ENCODE results near the gene EXOG. TPM values are rescaled to one million over a fixed set of nuclear protein-coding genes. Genes with fewer than 3 reads are reported as not detected.

The EXOG gene
- total and polyA plus RNA-seq, 4 donors: 3.1 to 16.5 (median 11.1) TPM

DNA sequence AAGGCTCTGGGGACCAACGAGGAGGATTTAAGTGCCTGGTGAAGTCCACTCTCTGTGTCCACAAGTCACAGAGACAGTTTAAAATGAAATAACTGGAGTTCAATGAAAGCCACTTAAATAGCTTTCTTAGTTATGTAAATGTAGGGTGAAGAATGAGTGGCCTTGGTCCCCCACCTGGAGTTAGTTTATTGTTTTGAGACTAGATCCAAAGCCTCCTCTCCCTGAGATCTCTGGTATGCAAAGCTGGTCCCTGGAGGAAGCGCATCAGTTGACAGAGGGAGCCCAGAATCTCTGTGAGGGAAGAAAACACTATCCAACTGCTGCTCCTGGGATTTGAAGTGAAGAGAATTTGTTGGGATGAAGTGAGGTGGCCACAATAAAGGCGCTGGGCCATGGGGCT is 40.5 kb downstream of the EXOG start:
- Histone ChIP-seq H3K4me3 (no peak overlapping the region), H3K9me3 (ENCODE audit: control insufficient read depth in 4 of 4, insufficient read depth in 3 of 4, low read length in 3 of 4) (no peaks in the 10 kb centered on the region), H3K4me1 (ENCODE audit: control insufficient read depth in 5 of 5, insufficient read depth in 5 of 5, low read length in 5 of 5) (peaks cover 0 to 21% (median 5%) of the 10 kb centered on the region in 5 donors), H3K27ac (ENCODE audit: low read depth in 1 of 2, low read length in 1 of 2) (peak overlapping the region in 1 of 2 donors; percentile 78), H3K36me3 (ENCODE audit: control insufficient read depth in 4 of 4, insufficient read depth in 4 of 4, low read length in 4 of 4) (peaks cover 0 to 3% (median 0%) of the 10 kb centered on the region in 4 donors), H3K27me3 (ENCODE audit: control insufficient read depth in 3 of 3, insufficient read depth in 3 of 3, low read length in 2 of 3) (no peaks in the 10 kb centered on the region), H3K9ac (ENCODE audit: insufficient read depth in 1 of 2, low read length in 2 of 2) (no peak overlapping the region)
- 80 to 93% methylated on average over 3 of the region's 3 CpGs for WGBS, 2 donors
- TF ChIP-seq, protein P1, sequence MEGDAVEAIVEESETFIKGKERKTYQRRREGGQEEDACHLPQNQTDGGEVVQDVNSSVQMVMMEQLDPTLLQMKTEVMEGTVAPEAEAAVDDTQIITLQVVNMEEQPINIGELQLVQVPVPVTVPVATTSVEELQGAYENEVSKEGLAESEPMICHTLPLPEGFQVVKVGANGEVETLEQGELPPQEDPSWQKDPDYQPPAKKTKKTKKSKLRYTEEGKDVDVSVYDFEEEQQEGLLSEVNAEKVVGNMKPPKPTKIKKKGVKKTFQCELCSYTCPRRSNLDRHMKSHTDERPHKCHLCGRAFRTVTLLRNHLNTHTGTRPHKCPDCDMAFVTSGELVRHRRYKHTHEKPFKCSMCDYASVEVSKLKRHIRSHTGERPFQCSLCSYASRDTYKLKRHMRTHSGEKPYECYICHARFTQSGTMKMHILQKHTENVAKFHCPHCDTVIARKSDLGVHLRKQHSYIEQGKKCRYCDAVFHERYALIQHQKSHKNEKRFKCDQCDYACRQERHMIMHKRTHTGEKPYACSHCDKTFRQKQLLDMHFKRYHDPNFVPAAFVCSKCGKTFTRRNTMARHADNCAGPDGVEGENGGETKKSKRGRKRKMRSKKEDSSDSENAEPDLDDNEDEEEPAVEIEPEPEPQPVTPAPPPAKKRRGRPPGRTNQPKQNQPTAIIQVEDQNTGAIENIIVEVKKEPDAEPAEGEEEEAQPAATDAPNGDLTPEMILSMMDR (IDR thresholded peaks at IDR 0.05; ENCODE audit: control extremely low read depth, extremely low read depth): no peak
- no peak for DNase-seq
- ATAC-seq (ENCODE audit: insufficient read depth, low FRiP score): no peak

GRCh38 chr3:38538773-38539353 is 42.7 kb downstream of the EXOG start:
- Histone ChIP-seq H3K36me3 (ENCODE audit: control insufficient read depth in 4 of 4, insufficient read depth in 4 of 4, low read length in 4 of 4) (peaks cover 0 to 3% (median 0%) of the 10 kb centered on the region in 4 donors), H3K27me3 (ENCODE audit: control insufficient read depth in 3 of 3, insufficient read depth in 3 of 3, low read length in 2 of 3) (no peaks in the 10 kb centered on the region), H3K27ac (ENCODE audit: low read depth in 1 of 2, low read length in 1 of 2) (peak overlapping the region in 1 of 2 donors; percentile 75), H3K9ac (ENCODE audit: insufficient read depth in 1 of 2, low read length in 2 of 2) (no peak overlapping the region), H3K4me1 (ENCODE audit: control insufficient read depth in 5 of 5, insufficient read depth in 5 of 5, low read length in 5 of 5) (peaks cover 0 to 15% (median 2%) of the 10 kb centered on the region in 5 donors), H3K9me3 (ENCODE audit: control insufficient read depth in 4 of 4, insufficient read depth in 3 of 4, low read length in 3 of 4) (no peaks in the 10 kb centered on the region), H3K4me3 (no peak overlapping the region)
- DNase-seq (peak in 2 of 3 donors; percentile 19 to 47), ATAC-seq (ENCODE audit: insufficient read depth, low FRiP score) (no peak)
- 67 to 81% methylated on average over 8 of the region's 8 CpGs for WGBS, 2 donors
- TF ChIP-seq, protein P1 (IDR thresholded peaks at IDR 0.05; ENCODE audit: control extremely low read depth, extremely low read depth): no peak

GRCh38 chr3:38541806-38542205 is 45.7 kb downstream of the EXOG start:
- DNase-seq: no peak
- no peak overlapping the region for H3K9ac ChIP-seq (ENCODE audit: insufficient read depth in 1 of 2, low read length in 2 of 2)
- WGBS, 2 donors: 72 to 78% methylated on average over 9 of the region's 9 CpGs

More at GRCh38 chr3:38541806-38542205, 45.7 kb downstream of the EXOG start:
- peaks cover 0 to 12% (median 2%) of the 10 kb centered on the region in 5 donors for H3K4me1 ChIP-seq (ENCODE audit: control insufficient read depth in 5 of 5, insufficient read depth in 5 of 5, low read length in 5 of 5)
- H3K9me3 ChIP-seq (ENCODE audit: control insufficient read depth in 4 of 4, insufficient read depth in 3 of 4, low read length in 3 of 4): no peaks in the 10 kb centered on the region
- no peak overlapping the region for H3K4me3 ChIP-seq
- no peaks in the 10 kb centered on the region for H3K36me3 ChIP-seq (ENCODE audit: control insufficient read depth in 4 of 4, insufficient read depth in 4 of 4, low read length in 4 of 4)
- no peak for ATAC-seq (ENCODE audit: insufficient read depth, low FRiP score)
- peak overlapping the region in 1 of 2 donors; percentile 89 for H3K27ac ChIP-seq (ENCODE audit: low read depth in 1 of 2, low read length in 1 of 2)
- H3K27me3 ChIP-seq (ENCODE audit: control insufficient read depth in 3 of 3, insufficient read depth in 3 of 3, low read length in 2 of 3): no peaks in the 10 kb centered on the region
- TF ChIP-seq, protein P1 (IDR thresholded peaks at IDR 0.05; ENCODE audit: control extremely low read depth, extremely low read depth): no peak

All from lung (tissue), 12 donors.